GM08714 (cell line): Measurements from ENCODE around the gene SLC39A11.
"Not testable (repeated sequence)": the region's sequence is repeated elsewhere in the genome, so short reads cannot be mapped to it uniquely, and the experiment has no call there.

Experiments
- H3K4me3 ChIP-seq: fragments of 200-500 bp; sonication (Bioruptor generic); 2 replicates; pipeline ENCODE4 v1.5.1; 2014; ENCODE audit warnings: mild to moderate bottlenecking, low read length, inconsistent platforms
- ZNF274 ChIP-seq: IDR thresholded peaks from 2 replicates; pipeline ENCODE4 v1.6.1; 2012; ENCODE audit warnings: mild to moderate bottlenecking, low read depth, low read length

SLC39A11 gene

DNA sequence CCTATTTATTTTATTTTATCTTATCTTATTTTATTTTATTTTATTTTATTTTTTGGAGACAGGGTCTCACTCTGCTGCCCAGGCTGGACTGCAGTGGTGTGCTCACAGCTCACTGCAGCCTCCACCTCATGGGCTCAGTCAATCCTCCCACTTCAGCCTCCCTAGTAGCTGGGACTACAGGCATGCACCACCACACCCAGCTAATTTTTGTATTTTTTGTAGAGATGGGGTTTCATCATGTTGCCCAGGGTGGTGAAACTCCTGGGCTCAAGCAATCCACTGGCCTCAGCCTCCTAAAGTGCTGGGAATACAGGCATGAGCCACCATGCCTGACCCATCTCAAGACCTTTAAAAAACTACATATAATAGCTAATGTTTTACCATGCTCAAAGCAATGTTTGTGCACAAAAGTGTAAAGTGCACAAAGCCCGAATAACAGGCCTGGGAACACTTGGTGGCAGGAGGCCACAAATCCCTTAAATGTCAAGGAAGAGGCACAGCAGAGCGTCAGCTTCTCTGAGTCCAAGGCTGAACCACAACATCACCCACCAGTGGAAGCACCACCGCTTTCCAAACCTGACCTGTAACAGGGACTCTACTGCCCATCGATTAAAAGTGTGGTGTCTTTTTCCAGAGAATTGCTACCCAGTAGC is 30.6 kb upstream of the SLC39A11 start:
- no peak overlapping the region for H3K4me3 ChIP-seq
- TF ChIP-seq ZNF274: no peak

GRCh38 chr17:73121506-73121905 is 29.0 kb upstream of the SLC39A11 start:
- H3K4me3 ChIP-seq: no peak overlapping the region
- TF ChIP-seq ZNF274: no peak

GRCh38 chr17:73119631-73120030 is 27.1 kb upstream of the SLC39A11 start:
- no peak overlapping the region for H3K4me3 ChIP-seq
- no peak for TF ChIP-seq ZNF274

DNA sequence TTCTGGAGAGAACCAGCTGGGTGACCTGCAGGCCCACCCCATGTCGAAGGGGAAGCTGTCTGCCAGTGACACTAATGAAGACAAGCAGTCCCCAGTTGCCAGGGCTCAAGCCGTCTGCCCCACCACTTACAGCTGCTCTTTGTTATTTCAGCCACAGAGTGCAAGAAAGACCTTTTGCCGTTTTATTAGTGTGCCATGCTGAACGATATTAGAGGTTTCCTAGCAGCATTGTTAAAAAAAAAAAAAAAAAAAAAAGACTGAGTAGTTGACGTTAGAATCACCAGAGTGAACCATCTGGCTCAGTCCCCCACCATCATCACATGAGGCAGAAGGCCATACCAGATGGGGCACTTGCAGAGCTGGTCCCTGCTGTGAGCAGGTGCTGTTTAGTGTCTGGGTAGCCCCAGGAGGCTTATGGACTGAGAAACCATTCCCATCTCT is 26.5 kb upstream of the SLC39A11 start:
- no peak overlapping the region for H3K4me3 ChIP-seq
- no peak for TF ChIP-seq ZNF274

DNA sequence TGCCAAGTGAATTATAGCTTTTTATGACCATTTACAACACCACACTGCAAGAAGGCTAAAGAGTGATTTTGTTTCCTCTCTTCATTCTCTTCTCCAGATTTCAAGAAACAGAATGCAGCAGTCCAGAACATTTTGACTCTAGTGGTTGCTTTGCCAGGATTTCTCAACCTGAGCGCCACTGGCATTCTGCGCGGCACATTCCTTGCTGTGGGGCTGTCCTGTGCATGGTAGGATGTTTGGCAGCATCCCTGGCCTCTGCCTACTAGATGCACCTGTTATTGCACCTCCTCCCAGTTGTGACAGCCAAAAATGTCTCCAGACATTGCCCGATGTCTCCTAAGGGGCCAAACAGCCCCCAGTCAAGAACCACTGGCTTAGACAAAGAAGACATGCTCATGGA is 25.7 kb upstream of the SLC39A11 start:
- no peak for TF ChIP-seq ZNF274

DNA sequence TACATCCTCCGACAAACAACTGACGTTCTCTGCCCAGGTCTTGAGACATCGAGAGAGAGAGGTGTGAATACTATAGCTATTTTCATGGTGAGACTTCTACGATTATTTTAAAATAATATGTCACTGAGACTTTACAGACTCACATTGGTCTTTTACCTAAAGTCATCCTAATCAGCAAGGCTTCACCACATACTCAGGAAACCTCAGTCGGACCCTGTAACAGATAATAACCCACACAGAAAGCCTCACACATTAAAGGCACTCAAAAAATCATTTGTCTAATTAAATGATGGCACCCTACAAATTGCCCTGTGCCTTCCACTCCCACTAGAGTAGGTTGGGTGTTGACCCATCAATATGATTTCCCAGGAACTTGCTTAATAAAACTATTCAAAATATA is 19.8 kb upstream of the SLC39A11 start:
- no peak overlapping the region for H3K4me3 ChIP-seq
- no peak for TF ChIP-seq ZNF274

More for the DNA sequence above, 25.7 kb upstream of the SLC39A11 start:
- H3K4me3 ChIP-seq: no peak overlapping the region

- TF ChIP-seq ZNF274: no peak
These were observed 18.9 kb upstream of the SLC39A11 start for GRCh38 chr17:73111386-73111785.

GRCh38 chr17:73107191-73107590 is 14.7 kb upstream of the SLC39A11 start:
- TF ChIP-seq ZNF274: no peak
- H3K4me3 ChIP-seq: no peak overlapping the region

More at GRCh38 chr17:73111386-73111785, 18.9 kb upstream of the SLC39A11 start:
- no peak overlapping the region for H3K4me3 ChIP-seq

DNA sequence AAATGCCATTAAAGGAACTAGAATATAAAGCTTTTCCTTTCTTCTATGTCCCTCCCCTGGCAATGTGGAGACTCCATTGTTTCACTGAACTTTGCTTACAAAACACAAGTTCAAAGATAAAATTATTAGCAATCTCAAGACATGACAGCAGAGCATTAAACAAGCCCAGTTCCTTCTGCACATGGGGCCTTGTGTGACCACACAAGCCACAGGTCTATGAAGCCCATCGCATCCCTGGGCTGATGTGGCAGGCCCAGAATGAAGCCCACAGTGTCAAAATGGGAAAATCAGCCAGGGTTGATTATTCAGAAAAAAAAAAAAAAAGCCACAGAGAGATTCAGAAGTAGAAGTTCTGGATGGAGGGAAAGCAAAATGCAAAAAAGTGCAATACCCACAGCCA is 12.9 kb upstream of the SLC39A11 start:
- H3K4me3 ChIP-seq: no peak overlapping the region
- TF ChIP-seq ZNF274: no peak

DNA sequence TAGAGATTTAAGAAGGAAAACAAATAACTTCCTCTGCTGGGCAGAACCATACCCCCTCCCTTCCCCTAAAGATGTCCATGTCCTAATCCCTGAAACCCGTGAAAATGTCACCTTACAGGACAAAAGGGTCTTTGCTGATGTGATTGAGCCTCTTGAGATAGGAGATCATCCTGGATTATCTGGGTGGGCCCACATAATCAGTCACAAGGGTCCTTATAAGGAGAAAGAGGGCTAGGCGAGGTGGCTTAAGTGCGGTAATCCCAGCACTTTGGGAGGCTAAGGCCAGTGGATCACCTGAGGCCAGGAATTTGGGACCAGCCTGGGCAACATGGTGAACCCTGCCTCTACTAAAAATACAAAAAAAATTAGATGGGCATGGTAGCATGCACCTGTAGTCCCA is 12.0 kb upstream of the SLC39A11 start:
- TF ChIP-seq ZNF274: no peak
- no peak overlapping the region for H3K4me3 ChIP-seq

- no peak overlapping the region for H3K4me3 ChIP-seq
- TF ChIP-seq ZNF274: no peak
These were observed 11.3 kb upstream of the SLC39A11 start for GRCh38 chr17:73103641-73104335.

DNA sequence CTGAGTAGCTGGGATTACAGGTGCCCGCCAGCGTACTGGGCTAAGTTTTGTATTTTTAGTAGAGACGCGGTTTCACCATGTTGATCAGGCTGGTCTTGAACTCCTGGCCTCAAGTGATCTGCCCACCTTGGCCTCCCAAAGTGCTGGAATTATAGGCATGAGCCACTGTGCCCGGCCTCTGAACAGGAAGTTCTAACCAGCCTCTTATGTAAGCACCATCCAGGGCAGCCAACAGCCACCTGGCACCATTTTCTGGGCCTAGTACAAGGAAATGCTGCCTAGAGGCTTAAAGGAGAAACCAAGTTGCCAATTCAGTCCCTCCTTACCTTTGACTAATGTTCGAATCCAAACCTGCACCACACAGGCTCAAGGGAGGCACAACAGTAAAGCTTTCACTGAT is 8.5 kb upstream of the SLC39A11 start:
- no peak overlapping the region for H3K4me3 ChIP-seq
- no peak for TF ChIP-seq ZNF274

DNA sequence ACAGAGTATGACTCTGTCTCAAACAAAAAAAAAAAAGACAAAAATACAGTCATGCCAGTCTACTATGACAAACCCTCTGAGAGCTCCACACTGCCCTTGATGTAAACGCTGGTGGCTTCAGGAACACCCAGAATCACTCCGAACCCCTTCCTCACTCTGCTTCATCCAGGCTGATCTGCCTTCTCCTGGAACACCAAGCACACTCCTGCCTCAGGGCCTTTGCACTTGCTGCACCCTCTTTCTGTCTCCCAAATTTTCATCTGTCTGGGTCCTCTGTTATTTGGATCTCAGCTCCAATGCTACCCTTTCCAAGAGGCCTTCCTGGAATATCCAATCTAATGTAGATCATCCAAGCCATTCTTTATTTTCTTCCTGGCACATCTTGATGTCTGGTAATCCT is 7.9 kb upstream of the SLC39A11 start:
- TF ChIP-seq ZNF274: no peak

GRCh38 chr17:73099511-73099910 is 7.0 kb upstream of the SLC39A11 start:
- no peak for TF ChIP-seq ZNF274

More for the DNA sequence above, 7.9 kb upstream of the SLC39A11 start:
- no peak overlapping the region for H3K4me3 ChIP-seq

DNA sequence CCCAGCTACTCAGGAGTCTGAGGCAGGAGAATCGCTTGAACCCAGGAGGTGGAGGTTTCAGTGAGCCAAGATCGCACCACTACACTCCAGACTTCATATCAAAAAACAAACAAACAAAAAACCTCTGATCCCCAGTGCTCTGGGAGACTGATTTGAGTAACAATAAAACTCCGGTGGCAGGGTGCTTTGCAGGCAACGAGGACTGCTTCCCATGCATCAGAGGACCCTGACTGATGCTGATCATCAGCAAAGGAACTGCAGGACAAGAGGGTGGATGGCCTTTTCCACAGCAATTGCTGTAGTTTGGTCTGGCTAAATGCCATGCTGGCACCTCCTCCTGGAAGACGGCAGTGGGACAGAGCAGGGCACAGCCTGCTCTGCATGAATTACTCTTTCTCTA is 6.4 kb upstream of the SLC39A11 start:
- H3K4me3 ChIP-seq: no peak overlapping the region
- no peak for TF ChIP-seq ZNF274

More at GRCh38 chr17:73099511-73099910, 7.0 kb upstream of the SLC39A11 start:
- no peak overlapping the region for H3K4me3 ChIP-seq

GRCh38 chr17:73097973-73098765 is 5.7 kb upstream of the SLC39A11 start:
- H3K4me3 ChIP-seq: not testable (repeated sequence)
